ENCODE results near the gene PLXDC1. TPM values are rescaled to one million over a fixed set of nuclear protein-coding genes. Genes with fewer than 3 reads are reported as not detected.
"Not testable (repeated sequence)": the region's sequence is repeated elsewhere in the genome, so short reads cannot be mapped to it uniquely, and the experiment has no call there.

Gene PLXDC1
- total RNA-seq, 1 donor: 2.9 TPM

GRCh38 chr17:39022924-39023323, 128.5 kb downstream of the PLXDC1 start:
- DNase-seq (ENCODE audit: insufficient read length, low spot score, missing footprints): no peak
- no peaks in the 10 kb centered on the region for H3K79me2 ChIP-seq (ENCODE audit: insufficient read depth, low read length)
- H3K4me1 ChIP-seq (ENCODE audit: insufficient read depth, low read length): no peaks in the 10 kb centered on the region
- no peaks in the 10 kb centered on the region for H3K9me3 ChIP-seq (ENCODE audit: low read depth, low read length)
- H3K4me3 ChIP-seq (ENCODE audit: insufficient read depth, low read length): no peak overlapping the region
- no peak overlapping the region for H2AFZ ChIP-seq (ENCODE audit: low read length)
- H4K20me1 ChIP-seq (ENCODE audit: insufficient read depth, low read length): no peaks in the 10 kb centered on the region
- no peaks in the 10 kb centered on the region for H3K36me3 ChIP-seq (ENCODE audit: insufficient read depth, low read length)
- H3K27me3 ChIP-seq (ENCODE audit: insufficient read depth, low read length): peaks cover 22% of the 10 kb centered on the region
- no peak overlapping the region for H3K27ac ChIP-seq (ENCODE audit: low read depth, low read length)
- no peak for TF ChIP-seq CTCF (IDR thresholded peaks at IDR 0.05; ENCODE audit: extremely low read depth, low read depth, low read length)
- no peak overlapping the region for H3K4me2 ChIP-seq (ENCODE audit: insufficient read depth, low read length)

- DNase-seq (ENCODE audit: insufficient read length, low spot score, missing footprints); H4K20me1 ChIP-seq (ENCODE audit: insufficient read depth, low read length); H3K4me2 ChIP-seq (ENCODE audit: insufficient read depth, low read length); H3K36me3 ChIP-seq (ENCODE audit: insufficient read depth, low read length); H3K27me3 ChIP-seq (ENCODE audit: insufficient read depth, low read length); H3K79me2 ChIP-seq (ENCODE audit: insufficient read depth, low read length); H3K27ac ChIP-seq (ENCODE audit: low read depth, low read length); H3K9me3 ChIP-seq (ENCODE audit: low read depth, low read length); H3K4me1 ChIP-seq (ENCODE audit: insufficient read depth, low read length); H3K4me3 ChIP-seq (ENCODE audit: insufficient read depth, low read length); H2AFZ ChIP-seq (ENCODE audit: low read length): not testable (repeated sequence)
Measured at GRCh38 chr17:39020037-39020436, 131.4 kb downstream of the PLXDC1 start.

- peak; percentile 37 for DNase-seq (ENCODE audit: insufficient read length, low spot score, missing footprints)
- Histone ChIP-seq H2AFZ (ENCODE audit: low read length) (no peak overlapping the region), H3K27me3 (ENCODE audit: insufficient read depth, low read length) (no peaks in the 10 kb centered on the region), H3K36me3 (ENCODE audit: insufficient read depth, low read length) (no peaks in the 10 kb centered on the region), H3K9me3 (ENCODE audit: low read depth, low read length) (no peaks in the 10 kb centered on the region), H4K20me1 (ENCODE audit: insufficient read depth, low read length) (no peaks in the 10 kb centered on the region), H3K4me3 (ENCODE audit: insufficient read depth, low read length) (no peak overlapping the region), H3K27ac (ENCODE audit: low read depth, low read length) (no peak overlapping the region), H3K4me1 (ENCODE audit: insufficient read depth, low read length) (peaks cover 8% of the 10 kb centered on the region), H3K4me2 (ENCODE audit: insufficient read depth, low read length) (no peak overlapping the region), H3K79me2 (ENCODE audit: insufficient read depth, low read length) (no peaks in the 10 kb centered on the region)
- TF ChIP-seq CTCF (IDR thresholded peaks at IDR 0.05; ENCODE audit: extremely low read depth, low read depth, low read length): no peak
Measured at GRCh38 chr17:39018267-39019134, 132.9 kb downstream of the PLXDC1 start.

- Histone ChIP-seq H3K9me3 (ENCODE audit: low read depth, low read length) (no peaks in the 10 kb centered on the region), H2AFZ (ENCODE audit: low read length) (peak overlapping the region; percentile 22), H3K27me3 (ENCODE audit: insufficient read depth, low read length) (no peaks in the 10 kb centered on the region), H3K4me3 (ENCODE audit: insufficient read depth, low read length) (no peak overlapping the region), H3K36me3 (ENCODE audit: insufficient read depth, low read length) (no peaks in the 10 kb centered on the region), H4K20me1 (ENCODE audit: insufficient read depth, low read length) (no peaks in the 10 kb centered on the region), H3K4me1 (ENCODE audit: insufficient read depth, low read length) (peaks cover 8% of the 10 kb centered on the region), H3K79me2 (ENCODE audit: insufficient read depth, low read length) (no peaks in the 10 kb centered on the region), H3K27ac (ENCODE audit: low read depth, low read length) (no peak overlapping the region), H3K4me2 (ENCODE audit: insufficient read depth, low read length) (no peak overlapping the region)
- TF ChIP-seq CTCF (IDR thresholded peaks at IDR 0.05; ENCODE audit: extremely low read depth, low read depth, low read length): no peak
- no peak for DNase-seq (ENCODE audit: insufficient read length, low spot score, missing footprints)
Measured at GRCh38 chr17:39016193-39017153, 135.0 kb downstream of the PLXDC1 start.

Data from osteoblast (primary cell).